Activated B cell treated with CpG ODN at 0.5 μM for 24 hours (primary cell): ENCODE results near the gene OR6J1. TPM values are rescaled to one million over a fixed set of nuclear protein-coding genes. Genes with fewer than 3 reads are reported as not detected.

Experiments
- ATAC-seq: fragments of 200-7000 bp; cut with Tn5 transposase; one replicate; pipeline ENCODE4 v1.10.0; 2021; ENCODE audit warnings: low read depth, mild to moderate bottlenecking, moderate library complexity
- CTCF ChIA-PET: fragments of 350-600 bp; sonication (Branson Sonifier 250); formaldehyde crosslinking; loops from one replicate; lab custom pipeline; 2021; ENCODE audit warnings: antibody characterized with exemption; lab: Charles Lee
- POLR2A ChIA-PET: fragments of 350-600 bp; sonication (Branson Sonifier 250); formaldehyde crosslinking; loops from one replicate; lab custom pipeline; 2021; ENCODE audit warnings: antibody characterized with exemption; lab: Charles Lee
- DNase-seq: peaks from one replicate; pipeline ENCODE4 v3.0.0; 2022
- H3K27ac Mint-ChIP-seq: one replicate; pipeline ENCODE4 v1.8.0; 2020; ENCODE audit warnings: mixed read lengths
- H3K27me3 Mint-ChIP-seq: one replicate; pipeline ENCODE4 v1.8.0; 2021; ENCODE audit warnings: mixed read lengths
- H3K36me3 Mint-ChIP-seq: one replicate; pipeline ENCODE4 v1.8.0; 2021; ENCODE audit warnings: low read depth, mixed read lengths
- H3K4me1 Mint-ChIP-seq: one replicate; pipeline ENCODE4 v1.8.0; 2021; ENCODE audit warnings: mixed read lengths
- H3K4me3 Mint-ChIP-seq: one replicate; pipeline ENCODE4 v1.8.0; 2020; ENCODE audit warnings: mild to moderate bottlenecking, mixed read lengths
- H3K9me3 Mint-ChIP-seq: one replicate; pipeline ENCODE4 v1.8.0; 2020; ENCODE audit warnings: mixed read lengths
- CTCF ChIP-seq: fragments of 200-600 bp; IDR thresholded peaks from one replicate; pipeline ENCODE4 v1.8.0; 2022; ENCODE audit warnings: antibody characterized with exemption, mild to moderate bottlenecking
- intact Hi-C: fragments of 100-400 bp; cut with micrococcal nuclease; formaldehyde crosslinking; loops from one replicate; pipeline ENCODE4 v1.15.1; 2024
- total RNA-seq: library from RNA; stranded (reverse); gene quantifications from 2 replicates; pipeline ENCODE4 v1.2.3, GENCODE V29; 2022

Gene OR6J1
- total RNA-seq, 1 donor from 2014 or later = not detected

- ATAC-seq (peak; percentile 78), DNase-seq (no peak)
- no peaks in the 10 kb centered on the region for H3K27me3 Mint-ChIP-seq
- H3K4me1 Mint-ChIP-seq = no peaks in the 10 kb centered on the region
- POLR2A ChIA-PET = interaction anchor here (0.8 to 0.9 kb wide), 2 partner anchors 64 to 95 kb away, joined by 3 to 4 read pairs; partner anchors contain the start of gene DAD1
- no peak overlapping the region for H3K4me3 Mint-ChIP-seq
- CTCF ChIA-PET = interaction anchor here (0.7 to 2.9 kb wide), 13 partner anchors 11 to 340 kb away, joined by 3 to 36 read pairs (median 3); no protein-coding TSS in a partner anchor
- intact Hi-C loops = loop anchor here (1.0 to 10.0 kb wide), 9 partner anchors 61 to 339 kb away; no protein-coding TSS in a partner anchor
- H3K36me3 Mint-ChIP-seq = no peaks in the 10 kb centered on the region
- no peak for TF ChIP-seq CTCF
- H3K9me3 Mint-ChIP-seq = no peaks in the 10 kb centered on the region
- H3K27ac Mint-ChIP-seq = no peak overlapping the region
Measured at GRCh38 chr14:22653012-22653621, 9.0 kb upstream of the OR6J1 start.

- ChIA-PET CTCF (interaction anchor here (1.1 to 2.6 kb wide), 2 partner anchors 9 to 80 kb away, joined by 4 to 15 read pairs; no protein-coding TSS in a partner anchor), POLR2A (no interaction called here)
- no peak overlapping the region for H3K4me3 Mint-ChIP-seq
- H3K4me1 Mint-ChIP-seq = no peaks in the 10 kb centered on the region
- no peak overlapping the region for H3K27ac Mint-ChIP-seq
- DNase-seq (no peak), ATAC-seq (no peak)
- no peak for TF ChIP-seq CTCF
- no peaks in the 10 kb centered on the region for H3K36me3 Mint-ChIP-seq
- H3K9me3 Mint-ChIP-seq = no peaks in the 10 kb centered on the region
- H3K27me3 Mint-ChIP-seq = no peaks in the 10 kb centered on the region
- intact Hi-C loops = loop anchor here (5.0 to 10.0 kb wide), 3 partner anchors 59 to 179 kb away; no protein-coding TSS in a partner anchor
Measured at GRCh38 chr14:22651586-22651985, 7.4 kb upstream of the OR6J1 start.

- Mint-ChIP-seq H3K36me3 (no peaks in the 10 kb centered on the region), H3K4me1 (no peaks in the 10 kb centered on the region), H3K27me3 (no peaks in the 10 kb centered on the region), H3K4me3 (no peak overlapping the region), H3K27ac (no peak overlapping the region), H3K9me3 (no peaks in the 10 kb centered on the region)
- no peak for TF ChIP-seq CTCF
- ChIA-PET POLR2A (interaction anchor here (0.7 kb wide), 1 partner anchor 15 kb away, joined by 4 read pairs; no protein-coding TSS in a partner anchor), CTCF (interaction anchor here (1.1 to 2.6 kb wide), 2 partner anchors 9 to 80 kb away, joined by 4 to 15 read pairs; no protein-coding TSS in a partner anchor)
- no peak for DNase-seq
- intact Hi-C loops = loop anchor here (5.0 to 10.0 kb wide), 3 partner anchors 59 to 179 kb away; no protein-coding TSS in a partner anchor
- no peak for ATAC-seq
Measured at GRCh38 chr14:22650960-22651521, 6.9 kb upstream of the OR6J1 start.

- intact Hi-C loops = loop anchor here (5.0 to 10.0 kb wide), 3 partner anchors 58 to 178 kb away; no protein-coding TSS in a partner anchor
Measured at GRCh38 chr14:22650046-22650739, 6.0 kb upstream of the OR6J1 start.

More at GRCh38 chr14:22650046-22650739, 6.0 kb upstream of the OR6J1 start:
- H3K4me1 Mint-ChIP-seq = no peaks in the 10 kb centered on the region
- no peaks in the 10 kb centered on the region for H3K9me3 Mint-ChIP-seq
- H3K27me3 Mint-ChIP-seq = no peaks in the 10 kb centered on the region
- DNase-seq (no peak), ATAC-seq (no peak)
- CTCF ChIA-PET = interaction anchor here (1.1 to 2.6 kb wide), 2 partner anchors 10 to 79 kb away, joined by 4 to 15 read pairs; no protein-coding TSS in a partner anchor
- no peak for TF ChIP-seq CTCF
- H3K4me3 Mint-ChIP-seq = no peak overlapping the region
- no peaks in the 10 kb centered on the region for H3K36me3 Mint-ChIP-seq
- H3K27ac Mint-ChIP-seq = no peak overlapping the region
- POLR2A ChIA-PET = no interaction called here
